CD4-positive, alpha-beta T cell treated with Interleukin-1 beta for 1 hour (primary cell): ENCODE data around the gene ARID1B.

Source experiments
- DNase-seq, 2 donors: peaks; one replicate each; pipeline ENCODE4 v3.0.0-alpha.2; 2020 to 2022

Gene ARID1B

DNA sequence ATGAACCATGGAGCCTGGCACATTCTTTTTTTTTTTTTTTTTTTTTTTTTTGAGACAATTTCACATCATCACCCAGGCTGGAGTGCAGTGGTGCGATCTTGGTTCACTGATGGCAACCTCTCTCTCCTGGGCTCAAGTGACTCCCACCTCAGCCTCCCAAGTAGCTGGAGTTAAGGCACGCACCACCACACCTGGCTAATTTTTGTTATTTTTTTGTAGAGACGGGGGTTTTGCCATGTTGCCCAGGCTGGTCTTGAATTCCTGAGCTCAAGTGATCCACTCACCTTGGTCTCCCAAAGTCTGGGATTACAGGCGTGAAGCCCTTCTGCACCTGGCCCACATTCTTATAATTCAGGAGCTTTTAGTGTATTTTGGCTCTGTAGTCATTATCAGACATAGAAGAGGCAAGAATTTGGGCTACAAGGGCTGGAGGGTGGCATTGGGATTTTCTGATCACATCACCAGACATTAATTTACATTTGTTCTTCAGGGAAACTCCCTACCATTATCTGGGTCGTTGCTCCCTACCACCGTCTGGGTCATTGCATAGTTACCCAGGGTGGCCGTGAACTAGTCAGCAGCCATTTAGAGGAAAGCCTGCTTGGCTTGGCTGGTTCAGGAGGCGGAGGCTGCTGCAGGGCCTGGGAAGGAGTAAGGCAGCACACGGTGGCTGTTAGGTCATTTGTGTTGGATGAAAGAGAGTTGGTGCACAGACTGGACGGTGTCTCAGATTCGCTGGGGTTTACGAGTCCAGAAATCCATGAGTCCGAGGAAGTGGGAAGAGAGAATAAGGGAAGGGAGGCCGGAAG is 17.6 kb downstream of the ARID1B start:
- no peak for DNase-seq

- DNase-seq: no peak
These were observed 18.6 kb downstream of the ARID1B start for GRCh38 chr6:156795825-156796224.

DNA sequence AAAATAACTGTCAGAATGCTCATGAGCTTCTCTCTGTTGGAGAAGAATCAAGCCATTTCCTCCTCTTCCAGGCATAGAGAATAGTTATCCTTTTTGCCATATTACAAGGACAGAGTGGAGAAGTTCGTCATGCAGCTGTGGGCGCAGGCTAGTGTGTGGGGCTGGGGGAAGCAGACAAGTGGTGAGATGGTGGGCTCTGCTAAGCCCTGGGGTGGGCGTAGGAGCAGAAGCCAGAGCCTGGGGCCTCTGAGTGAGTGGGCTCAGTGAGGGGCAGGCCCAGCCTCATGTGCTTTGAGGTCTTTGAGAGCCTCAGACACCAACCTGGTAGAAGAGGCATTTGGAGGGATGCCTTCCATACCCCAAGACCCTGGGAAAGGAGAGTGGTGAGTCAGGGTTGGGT is 19.4 kb downstream of the ARID1B start:
- DNase-seq: no peak

DNA sequence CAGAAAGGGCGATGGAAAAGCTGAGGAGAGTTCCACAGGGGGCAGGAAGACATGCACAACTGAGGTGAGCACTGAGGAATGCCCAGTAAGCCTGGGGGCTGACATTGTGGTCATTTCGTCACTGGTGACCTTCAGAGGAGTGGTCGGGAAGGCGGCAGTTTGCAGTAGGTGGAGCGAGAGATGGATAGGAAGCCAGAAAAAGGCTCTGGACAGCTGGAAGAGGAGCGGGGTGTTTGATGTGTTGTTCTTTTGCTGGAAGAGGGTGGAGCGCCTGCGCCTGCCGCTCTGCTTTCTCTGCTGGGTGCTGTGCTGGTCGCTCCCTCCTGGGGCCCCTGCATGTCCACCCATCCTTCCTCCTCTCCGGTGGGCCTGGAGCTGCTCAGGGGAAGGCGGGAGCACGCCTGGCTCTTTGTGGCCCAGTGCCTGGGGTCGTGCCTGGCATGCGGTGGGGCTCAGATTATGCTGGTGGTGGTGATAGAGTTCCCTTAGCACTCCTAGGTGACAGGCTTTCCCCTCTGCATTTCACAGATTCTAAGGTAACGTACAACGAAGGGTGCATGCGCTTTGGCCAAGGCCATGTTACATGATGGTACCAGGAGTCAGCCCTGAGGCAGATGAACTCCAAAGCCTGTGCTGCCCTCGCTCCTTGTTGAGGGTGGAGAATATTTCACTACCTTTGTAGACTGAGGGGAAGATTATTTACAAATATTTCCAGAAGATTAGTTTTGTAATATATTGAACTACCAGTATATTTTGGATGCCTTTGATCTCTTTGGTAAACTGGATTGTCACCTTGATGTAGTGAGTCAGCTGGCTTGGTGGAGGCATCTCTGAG is 20.9 kb downstream of the ARID1B start:
- no peak for DNase-seq

DNA sequence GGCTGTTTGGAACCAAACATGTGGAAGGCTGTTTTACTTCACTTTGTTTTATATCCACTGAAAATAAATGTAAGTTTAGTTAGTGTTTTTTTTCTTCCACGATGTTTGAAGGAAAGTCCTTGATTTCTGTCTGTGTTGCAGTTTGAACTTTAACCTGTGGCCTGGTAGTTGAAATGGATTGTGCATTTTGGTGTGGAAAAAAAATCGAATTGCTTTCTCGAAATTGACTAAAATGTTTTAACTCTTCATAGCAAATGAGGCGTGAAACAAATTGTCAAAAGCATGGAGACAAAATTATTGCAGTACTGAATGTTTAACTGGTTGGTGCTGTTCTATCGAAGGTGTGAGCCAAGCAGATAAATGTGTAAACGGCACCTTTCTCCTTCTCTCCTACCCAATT is 24.5 kb downstream of the ARID1B start:
- DNase-seq: no peak

DNA sequence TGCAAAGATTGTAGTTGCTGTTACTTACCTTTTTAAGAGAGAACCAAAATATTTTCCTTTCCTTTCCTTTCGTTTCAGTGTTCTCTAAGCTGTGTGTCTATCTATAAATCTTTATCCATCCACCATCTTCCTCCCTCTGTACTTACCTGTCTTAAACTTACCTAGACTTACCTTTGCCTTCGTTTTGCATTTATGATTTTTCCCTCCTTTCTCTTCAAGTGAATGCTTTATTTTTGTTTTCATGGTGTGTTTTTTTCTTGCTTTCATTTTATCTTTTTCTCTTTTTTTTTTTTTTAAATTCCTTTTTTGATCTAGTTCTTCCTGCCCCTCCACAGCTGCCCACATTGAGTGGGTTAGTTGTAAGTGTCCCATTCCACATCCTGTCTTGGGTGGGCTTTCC is 26.2 kb downstream of the ARID1B start:
- no peak for DNase-seq

DNA sequence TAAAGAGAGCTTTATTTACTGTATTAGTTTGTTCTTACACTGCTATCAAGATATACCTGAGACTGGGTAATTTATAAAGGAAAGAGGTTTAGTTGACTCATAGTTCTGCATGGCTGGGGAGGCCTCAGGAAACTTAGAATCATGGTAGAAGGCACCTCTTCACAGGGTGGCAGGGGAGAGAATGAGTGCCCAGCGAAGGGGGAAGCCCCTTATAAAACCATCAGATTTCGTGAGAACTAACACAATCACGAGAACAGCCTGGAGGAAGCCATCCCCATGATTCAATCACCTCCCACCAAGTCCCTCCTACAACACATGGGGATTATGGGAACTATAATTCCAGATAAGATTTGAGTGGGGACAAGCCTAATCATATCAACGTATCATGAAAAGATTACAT is 27.2 kb downstream of the ARID1B start:
- DNase-seq: no peak

DNA sequence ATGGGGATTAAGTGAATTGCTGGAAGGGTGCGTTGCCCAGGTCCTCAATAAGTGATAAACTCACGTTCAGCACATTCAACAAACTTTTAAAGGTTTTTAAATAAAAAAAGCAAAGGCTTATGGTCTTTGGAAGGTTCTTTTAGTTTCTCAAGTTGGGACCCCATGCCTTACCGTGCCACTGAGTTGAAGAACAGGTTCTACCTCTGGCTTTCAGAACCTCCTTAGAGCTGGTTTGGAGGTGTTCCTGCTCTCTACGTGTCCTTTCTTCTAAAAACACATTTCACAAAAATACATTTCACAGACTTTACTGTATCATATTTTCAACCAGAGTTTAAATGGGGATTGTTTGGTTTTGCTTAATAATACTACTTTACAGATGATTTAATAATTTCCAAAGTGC is 29.0 kb downstream of the ARID1B start:
- no peak for DNase-seq

DNA sequence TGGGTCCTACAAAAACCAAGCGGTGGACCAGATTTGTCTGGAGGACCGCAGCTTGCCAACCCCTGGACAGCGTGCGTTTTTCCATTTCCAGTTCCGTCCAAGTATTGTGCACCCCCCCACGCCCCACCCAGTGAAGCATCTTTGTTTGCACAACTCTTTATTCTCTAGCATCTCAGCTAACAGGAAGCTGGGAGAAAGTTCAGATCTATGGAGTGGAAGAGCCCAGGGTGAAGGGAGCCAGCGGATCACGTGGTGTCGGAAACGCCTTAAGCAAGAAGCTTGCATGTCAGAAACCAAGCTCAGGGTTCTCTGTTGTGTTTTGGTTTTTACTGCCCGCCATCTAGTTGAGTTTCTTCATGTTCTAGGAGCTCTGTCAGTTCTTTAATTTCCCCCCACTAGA is 29.9 kb downstream of the ARID1B start:
- no peak for DNase-seq

DNA sequence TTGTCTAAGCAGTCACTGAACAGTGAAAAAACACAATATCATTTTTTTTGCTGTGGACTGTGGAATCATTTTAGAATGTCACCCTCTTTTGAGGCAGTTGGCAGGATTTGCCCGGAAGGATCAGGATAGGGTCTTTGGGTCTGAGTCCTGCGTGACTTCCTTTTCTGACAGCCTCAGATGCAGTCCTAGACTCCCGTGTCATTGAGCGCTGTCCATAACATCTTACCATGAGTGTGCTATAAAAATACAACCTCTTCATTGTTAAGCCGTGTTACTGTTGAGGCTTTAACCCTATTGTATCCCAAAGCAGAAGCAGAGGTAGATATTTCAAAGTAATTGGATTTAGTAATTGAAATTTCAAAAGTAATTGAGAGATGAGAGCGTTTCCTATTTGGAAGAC is 30.6 kb downstream of the ARID1B start:
- no peak for DNase-seq

DNA sequence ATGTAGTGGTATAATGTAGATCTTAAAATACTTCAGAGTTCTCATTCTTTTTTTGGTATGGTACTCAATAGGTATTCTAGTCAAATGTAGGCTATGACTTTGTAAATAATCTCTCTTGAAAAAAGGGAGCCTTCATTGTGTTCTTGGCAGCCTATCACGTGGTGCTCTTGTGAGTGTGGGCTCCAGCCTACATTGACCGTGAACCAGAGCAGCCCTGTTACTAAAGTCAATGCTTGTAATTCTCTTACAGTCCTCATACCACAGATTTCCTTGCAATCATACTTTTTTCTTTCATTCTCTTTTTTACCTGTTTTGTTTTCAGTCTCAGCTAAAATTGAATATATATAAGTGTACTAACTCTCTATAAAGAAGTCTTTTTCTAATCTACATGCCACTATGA is 31.1 kb downstream of the ARID1B start:
- no peak for DNase-seq

DNA sequence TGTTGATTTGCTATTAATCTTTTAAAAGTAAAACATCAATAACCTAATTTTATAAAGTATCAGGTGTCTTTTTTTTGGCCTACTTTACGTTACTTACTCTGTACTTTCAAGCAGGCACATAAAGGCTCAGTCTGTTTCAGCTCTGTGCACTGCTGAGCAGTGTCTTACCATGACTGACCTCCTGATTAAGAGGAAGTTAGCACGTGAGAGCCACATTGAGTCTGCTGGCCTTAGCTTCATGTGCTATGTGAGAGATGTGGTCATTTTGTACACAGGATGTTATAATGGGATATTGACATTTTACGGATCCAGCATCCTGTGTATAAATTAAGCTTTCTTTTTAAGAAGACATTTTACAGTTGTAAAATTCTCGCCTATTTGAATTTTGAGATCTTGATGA is 31.9 kb downstream of the ARID1B start:
- no peak for DNase-seq

DNA sequence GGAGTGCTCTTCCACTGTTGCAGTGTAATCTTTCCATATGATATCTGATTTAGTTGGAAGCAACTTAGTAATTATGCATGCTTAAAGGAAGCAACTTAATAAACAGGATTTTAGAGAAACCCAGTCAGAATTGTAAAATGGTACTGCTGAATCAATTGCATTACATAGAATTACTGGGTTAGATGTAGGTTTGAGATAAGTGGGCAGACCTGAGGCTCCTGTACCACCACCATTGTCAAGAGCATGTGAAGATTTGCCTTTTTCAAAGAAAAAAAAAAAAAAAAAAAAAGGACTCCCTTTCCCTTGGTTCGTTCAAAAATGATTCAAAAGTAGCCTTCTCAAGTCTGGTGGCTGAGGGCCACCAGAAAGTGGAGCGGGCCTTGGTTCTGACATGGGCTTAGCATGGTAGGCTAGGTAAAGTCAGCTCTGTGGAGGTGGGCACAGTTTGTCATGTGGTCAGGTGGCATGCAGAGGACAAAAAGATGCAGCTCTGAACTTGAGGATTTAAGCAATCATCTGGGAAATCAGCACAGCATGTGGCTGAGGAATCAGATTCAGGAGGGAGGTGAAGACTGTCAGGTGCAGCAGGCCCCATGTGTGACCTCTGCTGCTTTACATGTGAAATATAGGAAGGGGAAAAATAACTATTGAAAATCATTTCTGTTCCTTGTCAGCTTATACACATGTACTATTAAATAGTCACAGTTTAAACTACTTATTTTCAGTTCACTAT is 32.4 kb downstream of the ARID1B start:
- DNase-seq: no peak

DNA sequence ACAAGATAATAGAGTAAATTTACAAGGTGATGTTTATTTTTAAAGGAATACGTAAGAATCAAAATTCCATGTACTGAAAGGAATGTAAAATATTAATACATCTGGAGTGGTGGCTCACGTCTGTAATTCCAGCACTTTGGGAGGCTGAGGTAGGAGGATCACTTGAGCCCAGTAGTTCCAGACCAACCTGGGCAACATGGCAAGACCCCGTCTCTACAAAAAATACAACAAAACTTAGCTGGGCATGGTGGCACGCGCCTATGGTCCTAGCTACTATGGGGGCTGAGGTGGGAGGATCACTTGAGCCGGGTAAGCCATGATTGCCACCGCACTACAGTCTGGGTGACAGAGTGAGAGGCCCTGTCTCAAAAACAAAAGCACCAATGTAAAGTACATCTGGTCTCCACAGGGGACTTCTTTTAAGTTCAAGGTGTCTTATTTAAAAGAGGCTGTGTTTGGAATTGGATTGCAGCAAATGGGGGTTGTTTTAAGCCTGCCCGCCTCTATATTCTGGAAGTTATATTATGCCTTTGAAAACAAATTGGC is 36.9 kb downstream of the ARID1B start:
- no peak for DNase-seq

DNA sequence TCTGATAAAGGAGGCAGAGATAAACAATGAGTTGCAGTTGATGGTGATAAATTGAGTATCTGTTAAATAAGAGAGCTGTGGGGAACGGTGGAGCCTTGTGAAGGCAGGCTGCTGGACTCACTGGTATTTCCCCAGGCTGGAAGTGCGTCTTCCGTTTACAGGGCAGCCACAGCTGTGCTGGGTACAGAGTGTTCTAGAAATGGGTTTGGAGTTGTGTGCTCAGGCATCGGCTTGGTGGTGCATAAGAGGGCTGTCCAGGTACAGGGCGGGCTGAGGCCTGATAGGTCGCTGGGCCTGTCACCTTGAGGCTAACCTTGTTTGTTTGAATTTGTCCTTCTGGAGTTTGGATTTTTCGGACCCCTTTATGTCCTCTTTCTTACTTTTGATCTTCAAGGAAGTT is 39.3 kb downstream of the ARID1B start:
- no peak for DNase-seq

GRCh38 chr6:156820089-156820798 is 43.1 kb downstream of the ARID1B start:
- no peak for DNase-seq

- no peak for DNase-seq
These were observed 44.5 kb downstream of the ARID1B start for GRCh38 chr6:156821707-156822106.

DNA sequence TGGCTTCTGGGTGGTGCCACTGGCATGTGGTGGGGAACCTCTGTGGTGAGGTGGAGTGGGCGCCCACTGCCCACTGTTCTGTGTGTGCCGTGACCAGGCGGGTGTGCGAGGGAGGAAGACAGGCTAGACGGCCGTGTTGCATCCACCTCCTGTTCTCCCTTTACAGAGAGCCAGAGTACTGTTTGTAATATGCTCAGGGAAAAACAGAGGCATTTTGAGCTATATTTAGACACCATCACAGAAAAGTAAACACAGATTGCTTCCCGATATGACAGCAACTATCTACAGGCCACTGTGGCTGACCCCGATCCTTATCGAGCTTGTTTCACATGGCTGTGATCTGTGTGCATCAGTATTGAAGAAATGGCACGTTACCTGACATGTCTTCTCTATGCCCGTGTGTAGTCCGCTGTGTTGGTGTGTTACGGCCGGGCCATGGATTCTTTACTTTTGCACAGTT is 45.6 kb downstream of the ARID1B start:
- DNase-seq: no peak

GRCh38 chr6:156824142-156824541 is 47.0 kb downstream of the ARID1B start:
- DNase-seq: no peak

GRCh38 chr6:156825475-156825874 is 48.3 kb downstream of the ARID1B start:
- DNase-seq: no peak

- no peak for DNase-seq
These were observed 49.2 kb downstream of the ARID1B start for GRCh38 chr6:156826290-156826955.

- DNase-seq: no peak
These were observed 50.2 kb downstream of the ARID1B start for GRCh38 chr6:156827382-156827781.
